GM08714 (cell line): Measurements from ENCODE around the gene SSTR3.
"Not testable (repeated sequence)": the region's sequence is repeated elsewhere in the genome, so short reads cannot be mapped to it uniquely, and the experiment has no call there.

Source experiments
- H3K4me3 ChIP-seq: fragments of 200-500 bp; sonication (Bioruptor generic); 2 replicates; pipeline ENCODE4 v1.5.1; 2014; ENCODE audit warnings: mild to moderate bottlenecking, low read length, inconsistent platforms
- ZNF274 ChIP-seq: IDR thresholded peaks from 2 replicates; pipeline ENCODE4 v1.6.1; 2012; ENCODE audit warnings: mild to moderate bottlenecking, low read depth, low read length

SSTR3 gene

GRCh38 chr22:37205046-37205445 lies 7.2 kb downstream of the SSTR3 start:
- TF ChIP-seq ZNF274: no peak
- H3K4me3 ChIP-seq: no peak overlapping the region

GRCh38 chr22:37204045-37204655 lies 8.1 kb downstream of the SSTR3 start:
- TF ChIP-seq ZNF274: no peak
- H3K4me3 ChIP-seq: no peak overlapping the region

DNA sequence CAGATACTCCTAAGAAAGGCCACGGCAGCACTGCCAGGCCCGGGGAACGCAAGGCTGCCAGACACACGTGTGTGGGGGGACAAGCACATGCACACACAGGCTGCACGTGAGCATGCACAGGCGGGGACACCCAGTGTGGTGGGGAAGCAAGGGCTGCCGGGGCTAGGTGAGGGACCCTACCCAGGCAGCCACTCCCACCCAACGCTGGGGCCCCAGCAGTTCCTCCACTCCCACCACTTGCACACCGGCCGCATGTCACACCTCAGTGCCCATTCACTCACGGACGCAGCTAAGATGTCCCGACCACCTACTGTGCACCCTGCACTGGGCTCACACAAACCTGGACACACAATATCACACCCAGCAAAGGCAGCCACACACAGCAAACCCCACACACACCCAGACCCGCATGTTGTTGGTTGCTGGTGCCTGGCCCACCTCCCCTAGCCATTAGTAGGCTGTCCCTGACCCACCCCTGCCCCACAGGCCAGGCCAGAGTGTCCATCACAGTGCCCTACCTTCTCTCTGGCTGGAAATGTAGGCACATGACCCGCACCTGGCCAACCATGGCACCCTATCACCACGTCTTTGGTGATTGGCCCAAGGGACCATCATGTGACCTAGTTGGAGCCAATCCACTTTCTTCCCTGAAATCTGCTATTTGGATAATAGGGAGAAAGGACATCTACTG lies 8.8 kb downstream of the SSTR3 start:
- H3K4me3 ChIP-seq: no peak overlapping the region
- TF ChIP-seq ZNF274: no peak

DNA sequence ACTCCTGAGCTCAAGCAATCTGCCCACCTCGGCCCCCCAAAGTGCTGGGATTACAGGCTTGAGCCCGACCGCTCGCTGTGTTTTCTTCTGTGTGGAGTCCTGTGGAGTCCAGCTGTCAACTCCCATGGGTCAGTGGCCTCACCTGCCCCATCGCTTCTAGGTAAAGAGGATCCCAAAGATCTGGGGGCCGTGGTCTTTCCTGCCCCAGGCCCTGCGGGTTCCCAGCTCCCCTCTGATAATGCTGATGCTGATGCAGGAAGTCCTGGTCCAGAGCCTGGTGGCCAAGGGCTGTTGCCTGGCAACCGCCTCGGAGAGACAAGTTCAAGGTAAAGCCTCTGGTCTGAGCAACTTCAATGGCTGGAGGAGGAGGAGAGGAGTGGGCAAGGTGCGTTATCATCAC lies 9.6 kb downstream of the SSTR3 start:
- no peak overlapping the region for H3K4me3 ChIP-seq
- TF ChIP-seq ZNF274: no peak

- no peak for TF ChIP-seq ZNF274
Observed at GRCh38 chr22:37202001-37202555, 10.2 kb downstream of the SSTR3 start.

GRCh38 chr22:37201443-37201820 lies 10.8 kb downstream of the SSTR3 start:
- H3K4me3 ChIP-seq: not testable (repeated sequence)

More at GRCh38 chr22:37202001-37202555, 10.2 kb downstream of the SSTR3 start:
- no peak overlapping the region for H3K4me3 ChIP-seq

DNA sequence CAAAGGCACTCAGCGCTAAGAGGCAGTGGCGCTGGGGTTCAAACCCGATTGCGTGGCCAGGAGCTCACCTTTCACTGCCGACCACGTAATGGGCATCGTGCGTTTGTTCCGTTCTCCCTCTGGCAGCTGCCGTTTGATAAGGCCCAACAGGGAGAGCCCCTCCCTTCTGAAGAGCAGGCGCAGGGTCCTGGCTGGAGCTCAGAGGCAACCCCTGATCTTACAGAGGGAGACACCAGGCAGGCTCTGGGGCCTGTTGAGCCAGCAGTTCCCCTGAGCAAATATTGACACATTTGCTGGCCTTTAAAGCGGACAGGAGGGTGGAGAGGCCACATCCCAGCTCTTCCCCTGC lies 12.5 kb downstream of the SSTR3 start:
- H3K4me3 ChIP-seq: no peak overlapping the region
- no peak for TF ChIP-seq ZNF274

DNA sequence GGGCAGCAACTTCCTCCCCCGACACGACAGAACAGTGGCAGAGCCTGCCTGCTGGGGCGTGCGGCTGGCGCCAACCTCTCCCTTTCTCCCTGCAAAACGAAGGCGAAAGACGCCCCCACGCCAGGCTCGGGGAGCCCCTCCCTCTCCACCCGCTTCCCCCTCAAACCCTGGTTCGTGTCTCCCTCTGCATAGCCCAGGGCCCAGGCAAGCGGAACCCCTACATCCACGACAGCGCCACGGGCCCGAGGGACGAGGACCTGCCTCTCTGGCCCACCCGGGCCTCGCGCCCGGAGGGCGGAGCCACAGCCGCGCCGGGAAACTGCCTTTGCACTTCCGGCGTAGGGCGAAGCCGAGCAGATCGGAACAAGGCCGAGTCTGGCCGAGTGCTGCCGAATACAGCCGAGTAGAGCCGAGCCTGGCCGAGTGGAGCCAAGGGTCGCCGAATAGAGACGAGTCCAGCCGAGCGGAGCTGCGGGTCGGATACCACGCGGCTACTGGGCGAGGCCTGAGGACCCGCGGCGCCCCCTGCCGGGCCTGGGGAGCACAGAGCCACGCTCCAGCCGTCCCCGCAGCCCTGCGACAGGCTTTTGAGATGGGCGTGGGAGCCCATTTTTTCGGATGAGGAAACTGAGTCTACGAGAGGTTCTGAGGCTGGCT lies 13.0 kb downstream of the SSTR3 start:
- no peak for TF ChIP-seq ZNF274
- peak overlapping the region; percentile 74 for H3K4me3 ChIP-seq

DNA sequence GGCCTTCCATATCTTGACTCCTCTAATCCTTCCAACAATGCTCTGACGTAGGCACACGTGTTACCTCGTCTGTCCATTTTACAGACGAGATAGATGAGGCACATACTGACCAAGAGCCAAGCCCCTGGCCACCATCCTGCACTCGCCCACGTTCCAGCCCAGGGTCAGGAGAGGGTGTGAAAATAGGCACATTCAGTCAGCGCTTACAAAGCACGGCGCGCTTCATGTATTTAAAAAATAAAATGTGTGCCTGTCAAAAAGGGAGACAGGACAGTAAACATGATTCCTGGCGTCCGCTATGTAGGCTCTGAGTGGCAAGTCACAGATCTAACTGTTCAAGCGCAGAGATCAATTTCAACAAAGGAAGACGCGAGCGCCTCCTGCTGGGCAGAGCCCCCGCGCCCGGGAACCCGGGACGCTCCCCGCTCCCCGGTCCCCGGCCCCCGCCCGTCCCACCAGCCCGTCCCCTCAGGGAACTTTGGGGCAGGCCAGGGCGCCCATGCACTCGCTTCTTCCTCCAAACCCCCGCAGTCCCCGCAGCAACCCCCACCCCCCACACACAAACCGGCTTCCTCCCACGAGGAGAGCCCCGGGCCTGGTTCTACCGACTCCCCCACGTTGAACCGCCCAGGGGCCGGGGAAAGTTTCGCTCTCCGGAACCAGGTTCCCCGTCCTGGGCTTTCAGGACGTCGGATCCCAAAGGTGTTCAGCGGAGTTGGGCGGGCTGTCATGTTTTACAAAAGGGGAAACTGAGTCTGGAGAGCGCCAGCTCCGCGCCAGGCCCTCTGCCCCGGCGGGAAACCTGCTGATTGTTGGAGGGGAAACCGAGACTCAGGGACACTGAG lies 13.8 kb downstream of the SSTR3 start:
- TF ChIP-seq ZNF274: no peak
- peak overlapping the region; percentile 74 for H3K4me3 ChIP-seq

GRCh38 chr22:37197451-37198257 lies 14.6 kb downstream of the SSTR3 start:
- TF ChIP-seq ZNF274: no peak

DNA sequence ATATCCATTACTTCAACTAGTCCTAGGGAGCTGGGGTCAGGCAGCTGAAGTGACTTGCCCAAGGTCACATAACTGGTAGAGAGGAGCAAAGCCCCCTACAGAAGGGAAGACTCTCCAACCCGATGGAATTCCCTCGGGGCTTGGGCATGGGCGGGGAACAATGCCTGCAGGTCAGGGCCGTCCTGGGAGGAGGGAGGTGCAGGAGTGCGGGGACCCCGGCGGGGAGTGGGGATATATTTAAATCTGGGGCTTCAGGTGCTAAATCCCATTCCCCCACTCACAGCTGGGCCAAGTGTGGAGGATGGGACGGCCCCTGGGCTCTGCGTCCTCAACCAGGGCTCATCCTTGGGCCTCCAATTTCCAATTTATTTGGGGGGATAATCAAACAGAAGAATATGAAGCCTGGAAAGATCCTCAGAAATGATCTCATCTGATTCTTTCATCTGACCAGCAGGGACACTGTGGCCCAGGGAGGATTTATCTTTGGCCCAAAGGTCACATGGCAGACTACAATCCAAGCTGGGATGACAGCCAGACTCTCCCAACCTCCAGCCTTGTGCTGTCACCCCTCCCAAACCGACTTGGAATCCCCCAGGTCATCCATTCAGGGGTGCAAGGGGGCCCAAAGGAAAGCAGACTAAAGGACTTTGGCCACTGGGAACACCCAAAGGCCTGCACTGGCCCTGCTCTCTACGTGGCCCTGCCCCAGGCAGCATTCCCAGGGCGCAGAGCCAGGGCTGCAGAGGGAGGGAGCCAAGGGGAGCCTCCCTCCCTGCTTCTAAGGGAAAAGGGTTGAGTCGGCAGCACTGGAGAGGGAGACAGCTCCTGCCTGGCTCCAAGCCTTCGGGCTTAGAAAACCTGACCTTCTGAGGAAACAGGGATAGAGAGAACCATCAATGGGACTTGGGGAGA lies 15.5 kb downstream of the SSTR3 start:
- TF ChIP-seq ZNF274: no peak

More at GRCh38 chr22:37197451-37198257, 14.6 kb downstream of the SSTR3 start:
- peak overlapping the region; percentile 50; the same call in 1 of the 2 replicates for H3K4me3 ChIP-seq

DNA sequence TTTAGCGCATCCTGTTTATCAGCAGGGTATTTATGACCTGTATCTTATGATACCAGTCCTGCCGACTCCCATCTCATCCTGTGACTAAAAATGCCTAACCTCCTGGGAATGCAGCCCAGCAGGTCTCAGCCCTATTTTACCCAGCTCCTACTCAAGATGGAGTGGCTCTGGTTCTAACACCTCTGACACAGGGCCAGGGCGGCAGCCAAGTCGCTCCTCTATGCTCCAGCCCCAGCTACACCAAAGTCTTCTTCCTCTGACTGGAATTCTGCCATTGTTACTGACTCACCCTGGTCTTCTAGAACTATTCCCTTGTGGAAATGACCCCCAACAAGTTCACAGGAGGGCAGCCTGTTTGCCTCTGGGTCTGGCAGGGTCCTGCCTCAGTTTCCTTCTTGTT lies 16.4 kb downstream of the SSTR3 start:
- H3K4me3 ChIP-seq: no peak overlapping the region

More for the DNA sequence above, 15.5 kb downstream of the SSTR3 start:
- H3K4me3 ChIP-seq: no peak overlapping the region

More for the DNA sequence above, 16.4 kb downstream of the SSTR3 start:
- no peak for TF ChIP-seq ZNF274
